GM18498 (cell line): ENCODE measurements around the gene MT1F.
A peak's percentile ranks its signal among the peaks of the same experiment; 100 is the strongest.

Experiments
- ATAC-seq: cut with Tn5 transposase; IDR thresholded peaks from one replicate; pipeline ENCODE4 v1.9.1; 2021; ENCODE audit warnings: mild to moderate bottlenecking, moderate library complexity; ENCODE audit not compliant: unreplicated experiment

MT1F gene

GRCh38 chr16:56625140-56625942 lies 32.4 kb upstream of the MT1F start, which contains the start of gene MT1E:
TSS of gene MT1E (plus strand) at chr16:56625781. CDS start at chr16:56625852, 71 bp downstream.
- ATAC-seq: peak; percentile 65

DNA sequence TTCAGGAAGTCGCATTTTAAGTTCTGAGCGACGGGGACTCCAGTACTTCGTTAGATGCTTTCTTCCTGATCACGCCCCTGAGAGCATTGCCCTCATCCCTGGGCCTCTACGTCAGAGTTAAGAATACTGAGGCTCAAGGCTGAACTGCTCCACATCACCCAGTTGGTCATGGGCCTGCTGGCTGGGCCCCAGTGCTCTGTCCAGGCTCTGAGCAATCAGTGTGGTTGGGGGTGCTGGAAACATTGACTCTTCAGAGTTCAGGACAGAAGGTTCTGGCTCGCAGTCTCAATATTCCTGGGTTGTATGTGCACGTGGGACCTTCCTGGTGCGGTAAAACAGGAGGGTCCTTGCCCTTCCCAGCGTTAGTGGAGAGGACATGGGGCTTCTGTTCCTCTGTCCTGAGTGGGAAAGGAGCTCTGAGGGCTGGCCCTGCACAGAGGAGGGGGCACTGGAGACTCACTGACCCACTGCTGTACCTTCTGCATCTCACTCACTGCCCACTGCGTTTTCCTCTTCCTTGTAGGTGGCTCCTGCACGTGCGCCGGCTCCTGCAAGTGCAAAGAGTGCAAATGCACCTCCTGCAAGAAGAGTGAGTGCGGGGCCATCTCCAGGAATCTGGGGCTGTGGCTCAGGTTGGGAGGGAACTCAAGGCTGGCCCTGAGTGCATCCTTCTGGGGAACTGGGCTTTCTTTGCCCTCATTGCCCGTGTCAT lies 31.7 kb upstream of the MT1F start:
- no peak for ATAC-seq

- ATAC-seq: no peak
Measured at GRCh38 chr16:56626685-56627084, 31.1 kb upstream of the MT1F start.

GRCh38 chr16:56628486-56629350 lies 29.0 kb upstream of the MT1F start:
- ATAC-seq: no peak

DNA sequence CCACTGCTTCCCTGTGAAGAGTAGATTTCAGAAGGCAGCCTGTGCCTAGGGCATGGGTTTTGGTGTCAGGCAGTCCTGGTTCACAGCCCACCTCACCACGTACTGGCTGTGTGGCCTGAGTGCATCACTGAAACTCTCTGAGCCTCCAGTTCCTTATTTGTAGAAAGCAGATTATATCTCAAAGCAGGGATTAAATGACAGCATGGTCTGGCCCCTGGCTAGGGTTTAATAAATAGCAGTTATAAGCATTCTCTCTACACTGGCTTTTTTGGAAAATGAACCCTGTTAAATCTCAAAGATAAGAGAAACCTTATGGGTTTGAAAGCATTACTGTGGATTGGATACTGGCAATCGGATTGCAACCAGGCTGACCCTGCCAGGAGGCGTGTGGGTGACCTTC lies 28.2 kb upstream of the MT1F start:
- no peak for ATAC-seq

DNA sequence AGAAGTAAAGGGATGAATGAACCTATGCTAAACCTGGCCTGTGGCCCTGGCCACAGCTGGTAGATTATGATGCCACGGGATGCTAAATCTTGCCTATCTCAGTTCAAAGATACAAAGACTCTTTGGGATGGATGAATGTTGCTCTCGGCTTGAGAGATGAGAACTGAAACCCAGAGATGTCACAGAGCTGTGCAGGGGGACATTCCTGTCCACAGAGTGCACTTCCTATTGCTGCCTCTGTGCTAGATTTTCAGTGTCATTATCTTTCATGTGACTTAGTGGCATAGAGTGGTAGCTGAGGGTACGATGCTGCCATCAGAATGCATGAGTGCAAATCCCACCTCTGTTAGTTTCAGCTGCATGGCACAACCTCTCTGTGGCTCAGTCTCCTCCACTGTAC lies 27.6 kb upstream of the MT1F start:
- peak; percentile 79 for ATAC-seq

- ATAC-seq: no peak
Measured at GRCh38 chr16:56631197-56631596, 26.6 kb upstream of the MT1F start.

- ATAC-seq: no peak
Measured at GRCh38 chr16:56631832-56632155, 26.0 kb upstream of the MT1F start.

DNA sequence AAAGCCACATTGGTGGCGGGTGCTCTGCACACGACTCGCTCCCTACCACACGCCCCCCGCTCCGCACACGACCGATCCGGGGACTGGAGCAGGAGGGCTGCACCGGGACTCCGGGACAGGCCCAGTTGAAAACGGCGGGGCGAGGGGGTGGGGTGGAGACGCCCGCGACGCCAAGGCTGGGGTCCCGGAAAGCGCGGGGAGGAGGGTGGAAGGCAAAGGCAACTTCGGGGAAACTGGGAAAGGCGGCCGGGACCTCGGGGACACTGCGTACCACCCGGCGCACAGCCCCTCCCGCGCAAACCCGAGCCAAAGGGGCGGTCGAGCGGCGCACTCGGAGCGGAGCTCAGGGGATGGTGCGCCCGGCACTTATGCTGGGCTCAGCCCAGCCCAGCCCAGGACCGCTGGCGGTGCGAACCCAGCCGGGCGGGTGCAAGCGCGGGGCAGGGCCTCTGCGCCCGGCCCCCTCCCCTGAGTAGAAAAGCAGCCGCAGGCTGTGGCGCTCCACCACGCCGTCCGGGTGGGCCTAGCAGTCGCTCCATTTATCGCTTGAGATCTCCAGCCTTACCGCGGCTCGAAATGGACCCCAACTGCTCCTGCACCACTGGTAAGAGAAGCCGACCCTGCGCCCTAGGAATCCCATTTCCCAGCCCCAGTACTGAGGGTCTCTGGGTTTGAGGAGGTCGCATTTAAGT lies 25.5 kb upstream of the MT1F start, which contains the start of gene MT1M:
TSS of gene MT1M (plus strand) at position 504 of the 692 bp plus-strand sequence. CDS start at position 577, 73 bp downstream.
- ATAC-seq: no peak

GRCh38 chr16:56632848-56633365 lies 24.9 kb upstream of the MT1F start:
- no peak for ATAC-seq

GRCh38 chr16:56633535-56633934 lies 24.2 kb upstream of the MT1F start:
- ATAC-seq: no peak

DNA sequence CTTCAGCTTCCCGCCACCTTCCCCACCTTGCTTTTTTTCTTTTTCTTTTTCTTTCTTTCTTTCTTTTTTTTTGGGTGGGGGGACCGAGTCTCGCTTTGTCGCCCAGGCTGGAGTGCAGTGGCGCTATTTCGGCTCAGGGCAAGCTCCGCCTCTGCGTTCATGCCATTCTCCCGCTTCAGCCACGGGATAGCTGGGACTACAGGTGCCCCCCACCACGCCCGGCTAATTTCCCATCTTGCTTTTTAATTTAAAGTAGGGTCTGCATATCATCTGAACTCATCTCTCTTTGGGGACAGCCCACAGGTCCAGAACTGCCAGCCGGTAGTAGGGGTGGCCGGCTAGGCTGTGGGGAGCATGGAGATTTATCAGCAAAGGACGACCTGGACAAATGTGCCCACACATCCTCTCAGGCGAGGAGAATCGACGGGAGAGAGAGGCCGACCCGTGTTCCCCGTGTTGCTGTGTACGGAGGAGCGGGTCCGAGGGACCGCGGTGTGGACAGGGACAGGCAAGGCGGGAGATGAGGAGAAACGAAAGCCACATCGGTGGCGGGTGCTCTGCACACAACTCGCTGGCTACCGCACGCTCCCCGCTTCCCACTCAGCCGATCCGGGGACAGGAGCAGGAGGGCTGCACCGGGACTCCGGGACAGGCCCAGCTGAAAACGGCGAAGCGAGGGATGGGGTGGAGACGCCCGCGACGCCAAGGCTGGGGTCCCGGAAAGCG lies 22.9 kb upstream of the MT1F start:
- no peak for ATAC-seq

GRCh38 chr16:56635441-56635967 lies 22.3 kb upstream of the MT1F start:
- ATAC-seq: no peak

GRCh38 chr16:56636616-56637413 lies 20.9 kb upstream of the MT1F start:
- no peak for ATAC-seq

- no peak for ATAC-seq
Measured at GRCh38 chr16:56637814-56638750, 19.7 kb upstream of the MT1F start, which contains the start of gene MT1A. TSS of gene MT1A (plus strand) at chr16:56638666. CDS start at chr16:56638739, 73 bp downstream.

DNA sequence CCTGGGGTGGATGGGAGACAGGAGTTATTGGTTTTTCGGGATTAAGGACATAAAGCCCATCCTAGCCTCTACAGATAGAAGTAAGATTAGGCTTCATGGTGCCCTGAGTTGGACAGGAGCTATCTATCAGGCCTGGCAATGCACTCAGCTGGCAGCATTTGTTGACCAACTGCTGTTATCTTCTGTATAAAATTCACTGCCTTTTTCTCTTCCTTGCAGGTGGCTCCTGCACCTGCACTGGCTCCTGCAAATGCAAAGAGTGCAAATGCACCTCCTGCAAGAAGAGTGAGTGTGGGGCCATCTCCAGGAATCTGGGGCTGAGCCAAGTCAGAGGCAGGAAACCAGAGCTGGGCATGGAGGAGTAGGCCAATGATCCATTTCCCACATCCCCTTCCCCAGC lies 18.7 kb upstream of the MT1F start:
- no peak for ATAC-seq

GRCh38 chr16:56640076-56640475 lies 17.7 kb upstream of the MT1F start:
- ATAC-seq: no peak

GRCh38 chr16:56641166-56641565 lies 16.6 kb upstream of the MT1F start:
- no peak for ATAC-seq
